NCI-H128 (cell line): ENCODE measurements around the gene FAM20B.

Experiments
- DNase-seq: peaks from one replicate; lab custom pipeline; 2025; ENCODE audit not compliant: unreplicated experiment; lab: John Stamatoyannopoulos, UW

Gene FAM20B

DNA sequence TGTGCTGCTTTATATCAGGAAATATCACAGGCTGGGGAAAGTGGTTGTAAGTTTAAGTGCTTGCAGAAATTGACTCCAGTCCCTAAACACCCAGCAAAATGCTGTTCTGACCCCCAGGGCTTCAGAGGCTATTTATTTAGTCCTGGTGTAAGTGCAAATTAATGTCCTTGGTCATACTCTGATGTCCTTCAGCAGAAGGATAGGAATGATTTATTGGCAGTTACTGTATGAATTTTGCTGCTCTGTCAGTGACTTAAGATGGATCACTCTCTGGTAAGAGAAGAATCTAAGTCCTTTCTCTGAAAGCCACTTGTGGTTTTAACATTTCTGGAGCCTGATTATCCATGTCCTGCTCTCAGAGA is 21.9 kb downstream of the FAM20B start:
- DNase-seq: no peak

DNA sequence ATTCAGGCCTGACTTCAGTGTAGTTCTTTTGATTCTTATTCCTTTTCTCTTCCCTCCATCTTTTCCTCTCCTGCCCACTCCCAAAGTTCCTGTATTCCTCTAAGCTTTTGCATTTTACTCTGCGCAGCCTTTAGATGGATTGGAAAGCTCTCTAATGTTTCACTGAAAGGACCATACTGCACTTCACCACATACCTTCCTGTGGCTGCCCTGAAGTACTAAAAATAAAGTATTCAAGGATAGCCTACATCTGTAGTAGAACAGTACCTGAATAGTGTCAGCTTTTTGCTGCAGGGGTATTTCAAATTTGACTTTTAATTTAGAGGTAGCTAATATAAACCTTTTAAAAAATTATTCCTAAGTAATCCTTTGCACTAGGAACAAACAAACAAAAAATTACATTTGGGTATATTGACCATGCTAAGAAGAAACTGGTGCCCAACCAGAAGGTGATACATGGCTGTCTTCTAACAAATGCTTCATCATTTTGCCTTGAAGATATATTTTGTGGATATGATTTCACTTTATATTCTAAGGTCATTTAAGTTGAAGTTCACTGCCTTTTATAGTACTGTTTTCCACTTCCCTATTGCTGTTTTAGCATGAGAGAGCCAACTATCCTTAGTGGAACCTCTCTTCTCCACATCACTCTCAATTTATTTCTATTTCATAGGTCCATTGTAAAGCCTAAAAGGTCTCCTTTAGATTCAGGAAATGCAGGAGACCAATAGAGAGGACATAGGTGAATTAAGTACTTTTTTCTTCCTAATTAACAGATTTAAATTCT is 22.8 kb downstream of the FAM20B start:
- no peak for DNase-seq

DNA sequence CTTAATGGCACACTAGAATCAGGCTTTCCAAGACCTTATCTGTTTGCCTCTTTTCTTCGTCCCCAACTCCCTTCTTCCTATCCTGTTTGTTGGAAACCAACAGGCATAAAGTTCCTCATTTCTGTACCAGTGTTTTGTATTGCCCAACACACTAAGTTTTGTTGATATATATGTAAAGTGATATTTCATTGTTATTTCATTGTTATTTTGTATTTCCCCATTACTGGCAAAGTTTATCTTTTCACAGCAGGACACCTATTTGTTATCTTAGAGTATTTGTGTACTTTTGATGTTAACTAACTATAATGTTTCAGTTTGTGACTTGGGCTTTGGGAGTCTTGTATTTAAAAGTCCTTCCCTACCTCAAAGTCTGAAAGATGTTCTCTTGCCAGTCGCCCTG is 27.1 kb downstream of the FAM20B start:
- DNase-seq: no peak

DNA sequence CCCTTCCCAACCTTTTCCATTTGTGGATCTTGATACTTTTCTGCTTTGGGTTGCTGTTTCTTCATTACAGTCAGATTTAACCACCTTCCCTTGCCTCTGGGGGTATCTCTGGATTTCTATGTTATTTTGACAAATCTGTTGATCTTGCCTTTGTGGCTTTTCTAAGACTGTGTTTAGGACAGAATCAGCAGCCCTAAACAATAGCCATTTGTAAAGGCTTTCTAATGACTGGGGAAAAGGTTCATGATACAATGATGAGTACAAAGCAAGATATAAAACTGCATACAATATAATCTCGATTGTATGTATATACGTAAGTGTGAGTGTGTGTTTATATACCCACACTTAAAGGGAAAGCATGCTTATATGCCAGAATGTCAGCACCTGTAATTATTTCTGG is 27.8 kb downstream of the FAM20B start:
- no peak for DNase-seq

DNA sequence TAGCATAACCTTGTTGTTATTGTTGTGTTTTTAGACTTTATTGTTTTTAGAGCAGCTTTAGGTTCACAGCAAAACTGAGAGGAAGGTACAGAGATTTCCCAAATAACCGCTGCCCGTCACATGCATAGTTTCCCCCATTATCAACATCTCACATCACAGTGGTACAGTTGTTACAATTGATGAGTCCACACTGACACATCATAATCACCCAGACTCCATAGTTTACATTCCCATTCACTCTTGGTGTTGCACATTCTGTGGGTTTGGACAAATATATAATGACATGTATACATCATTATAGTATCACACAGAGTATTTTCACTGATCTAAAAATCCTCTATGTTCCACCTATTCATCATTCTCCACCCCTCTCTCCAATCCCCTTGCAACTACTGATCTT is 30.2 kb downstream of the FAM20B start:
- DNase-seq: no peak

DNA sequence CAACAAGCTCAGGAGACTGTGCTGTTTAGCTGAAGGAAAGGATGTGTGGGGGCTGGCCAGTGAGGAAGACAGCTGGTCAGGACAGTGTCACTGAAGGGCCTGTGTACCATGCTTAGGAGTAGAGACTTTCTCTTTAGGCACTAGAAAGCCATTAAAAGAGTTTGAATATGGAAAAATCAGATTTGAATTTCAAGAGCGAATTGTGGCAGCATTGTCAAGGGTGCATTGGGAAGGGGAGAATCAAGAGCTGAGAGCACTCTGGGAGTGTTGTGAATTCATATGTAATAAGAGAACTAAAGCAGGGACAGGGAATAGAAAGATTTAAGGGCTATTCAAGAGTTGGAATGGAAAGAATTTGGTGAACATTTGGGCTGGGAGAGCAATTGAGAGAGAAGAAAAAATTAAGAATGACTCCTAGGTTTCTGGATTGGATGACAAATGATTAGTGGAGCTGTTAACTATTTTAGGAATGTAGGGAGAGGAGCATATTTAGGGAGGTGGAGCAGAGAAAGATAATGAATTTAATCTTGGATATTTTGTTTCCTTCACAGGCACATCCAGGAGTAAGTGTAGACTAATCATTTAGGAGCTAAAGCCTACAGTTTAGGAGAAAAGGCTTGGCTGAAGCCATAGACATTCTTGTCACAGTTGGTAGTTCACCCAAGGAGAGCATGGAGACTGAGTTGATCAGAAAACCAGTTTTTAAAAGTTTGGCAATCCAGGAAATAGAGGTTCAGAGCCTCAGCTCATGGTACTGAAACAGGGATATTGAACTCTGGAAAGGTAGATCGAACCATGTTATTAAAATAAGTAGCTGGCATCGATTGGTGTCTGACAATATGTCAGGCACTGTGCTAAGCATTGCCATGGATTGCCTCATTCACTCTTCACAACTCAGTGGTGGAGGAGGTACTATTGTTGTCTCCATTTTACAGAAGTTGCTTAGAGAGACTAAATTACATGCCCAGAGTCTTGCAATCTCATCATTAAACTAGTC is 33.1 kb downstream of the FAM20B start:
- no peak for DNase-seq

DNA sequence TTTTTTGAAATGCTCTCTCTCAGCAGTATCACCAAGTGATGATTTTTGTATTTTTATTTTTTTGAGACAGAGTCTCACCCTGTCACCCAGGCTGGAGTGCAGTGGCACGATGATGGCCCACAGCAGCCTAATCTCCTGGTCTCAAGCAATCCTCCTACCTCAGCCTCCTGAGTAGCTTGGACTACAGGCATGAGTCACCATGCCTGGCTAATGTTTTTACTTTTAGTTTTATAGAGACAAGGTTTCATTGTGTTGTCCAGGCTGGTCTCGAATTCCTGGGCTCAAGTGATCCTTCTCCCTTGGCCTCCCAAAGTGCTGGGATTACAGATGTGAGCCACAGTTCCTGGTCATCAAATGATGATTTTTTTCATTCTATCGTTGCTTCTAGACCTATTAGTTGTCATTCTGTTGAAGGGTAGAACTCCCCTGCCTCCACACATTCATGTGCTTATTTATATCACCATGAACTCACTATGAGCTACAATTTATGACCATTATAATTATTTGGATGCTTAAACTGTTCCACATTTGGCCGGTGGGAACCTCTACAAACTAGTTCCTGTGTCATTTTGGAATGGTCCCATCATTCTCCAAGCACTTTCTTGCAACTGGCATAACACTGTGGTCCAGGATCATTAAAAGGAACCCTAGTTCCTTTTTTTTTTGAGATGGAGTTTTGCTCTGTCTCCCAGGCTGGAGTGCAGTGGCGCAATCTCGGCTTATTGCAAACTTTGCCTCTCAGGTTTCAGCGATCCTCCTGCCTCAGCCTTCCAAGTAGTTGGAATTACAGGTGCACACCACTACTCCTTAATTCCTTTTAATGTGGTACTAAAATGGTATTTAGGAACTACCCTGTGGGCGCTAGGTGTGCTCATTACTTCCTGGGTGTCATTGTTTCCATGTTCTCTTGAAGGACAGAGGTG is 35.9 kb downstream of the FAM20B start:
- DNase-seq: no peak

DNA sequence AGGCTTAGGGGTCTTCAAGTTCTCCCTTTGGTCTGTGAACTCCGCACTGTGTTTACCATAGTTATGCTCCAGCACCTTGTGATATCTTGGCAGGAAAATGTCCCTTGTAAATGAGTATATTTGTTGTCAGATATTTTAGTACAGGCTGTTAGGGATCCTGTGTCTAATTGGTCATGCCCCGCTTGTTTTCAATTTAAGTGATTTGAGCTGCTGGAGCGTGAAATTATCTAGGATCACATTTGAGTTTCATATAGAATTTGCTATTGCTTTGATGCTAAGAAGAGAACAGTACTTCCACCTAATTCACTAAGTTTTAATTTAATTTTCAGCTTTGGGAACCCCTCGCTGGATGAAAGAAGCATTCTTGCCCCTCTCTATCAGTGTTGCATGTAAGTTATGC is 40.8 kb downstream of the FAM20B start:
- DNase-seq: no peak

DNA sequence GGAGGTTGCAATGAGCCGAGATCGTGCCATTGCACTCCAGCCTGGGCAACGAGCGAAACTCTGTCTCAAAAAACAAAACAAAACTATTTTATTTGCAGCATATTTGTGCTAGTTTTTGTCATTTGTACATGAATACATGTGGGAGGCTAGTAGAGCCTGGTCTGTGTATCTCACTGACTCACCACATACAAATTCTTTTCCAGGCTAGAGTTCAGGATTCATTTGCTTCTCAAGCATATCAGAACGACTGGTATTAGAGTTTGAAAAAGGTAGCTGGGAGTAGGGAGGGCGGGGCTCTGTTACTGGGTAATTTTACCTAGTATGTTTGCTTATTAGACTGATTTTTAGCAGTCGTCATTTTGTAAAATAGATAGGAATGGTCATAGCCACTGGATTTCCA is 51.7 kb downstream of the FAM20B start:
- DNase-seq: no peak

DNA sequence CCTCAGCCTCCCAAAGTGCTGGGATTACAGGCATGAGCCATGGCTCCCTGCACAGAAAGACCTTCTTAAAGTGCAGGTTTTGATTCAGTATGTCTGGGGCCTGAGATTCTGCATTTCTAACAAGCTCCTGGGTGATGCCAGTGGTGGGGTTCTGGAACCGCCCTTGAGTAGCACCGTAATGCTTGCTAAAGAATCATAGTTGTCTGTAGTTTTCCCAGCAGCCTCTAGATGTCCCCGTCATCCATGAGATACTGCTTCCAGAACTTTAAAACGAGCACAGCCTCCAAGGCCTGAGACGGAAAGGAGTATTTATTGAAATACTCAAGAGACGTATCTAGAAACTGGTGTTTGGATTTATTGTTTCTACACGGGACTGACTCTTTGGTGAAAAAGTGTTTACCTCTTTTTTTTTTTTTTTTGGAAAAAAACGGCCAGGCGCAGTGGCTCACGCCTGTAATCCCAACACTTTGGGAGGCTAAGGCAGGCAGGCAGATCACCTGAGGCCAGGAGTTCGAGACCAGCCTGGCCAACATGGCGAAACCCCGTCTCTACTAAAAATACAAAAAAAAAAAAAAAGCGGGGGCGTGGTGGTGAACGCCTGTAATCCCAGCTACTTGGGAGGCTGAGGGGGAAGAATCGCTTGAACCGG is 53.5 kb downstream of the FAM20B start:
- DNase-seq: peak; percentile 60

DNA sequence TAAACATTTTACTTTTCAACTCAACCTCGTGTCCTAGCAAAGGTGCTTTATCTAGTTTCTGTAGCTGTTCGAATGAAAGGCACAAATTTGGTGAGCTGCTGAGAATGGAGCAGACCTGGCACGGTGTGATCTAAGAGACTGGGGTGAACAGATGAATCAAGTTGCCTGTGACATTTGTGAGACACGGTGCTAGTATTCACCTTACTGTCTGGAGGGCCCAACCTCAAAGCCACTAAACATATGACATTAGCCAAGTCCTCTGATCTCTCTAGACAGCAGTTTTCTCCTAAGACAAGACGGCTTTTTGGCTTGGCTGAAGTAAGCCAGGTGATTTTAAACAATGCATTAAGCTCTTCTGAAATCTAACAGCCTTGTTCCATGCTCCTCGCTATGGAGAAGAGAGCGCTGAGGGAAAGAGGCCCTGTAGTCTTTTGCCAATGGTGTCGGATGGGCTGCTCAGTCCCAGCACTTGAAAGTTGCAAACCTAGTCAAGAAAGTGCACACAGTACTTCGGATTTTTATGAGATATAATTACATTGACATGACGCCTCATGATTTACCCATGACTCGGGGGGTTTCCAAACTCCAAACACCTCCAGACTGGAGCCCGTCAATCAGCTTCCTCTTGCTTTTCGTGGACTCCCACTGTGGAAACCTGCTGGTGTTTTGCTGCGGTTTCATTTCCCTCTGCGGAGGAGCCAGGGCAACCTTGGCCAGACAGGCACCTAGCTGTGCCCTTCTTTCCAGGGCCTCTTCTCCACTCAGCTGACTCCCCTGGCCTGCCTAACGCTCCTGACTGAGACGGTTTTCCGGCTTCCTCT is 55.4 kb downstream of the FAM20B start:
- no peak for DNase-seq

DNA sequence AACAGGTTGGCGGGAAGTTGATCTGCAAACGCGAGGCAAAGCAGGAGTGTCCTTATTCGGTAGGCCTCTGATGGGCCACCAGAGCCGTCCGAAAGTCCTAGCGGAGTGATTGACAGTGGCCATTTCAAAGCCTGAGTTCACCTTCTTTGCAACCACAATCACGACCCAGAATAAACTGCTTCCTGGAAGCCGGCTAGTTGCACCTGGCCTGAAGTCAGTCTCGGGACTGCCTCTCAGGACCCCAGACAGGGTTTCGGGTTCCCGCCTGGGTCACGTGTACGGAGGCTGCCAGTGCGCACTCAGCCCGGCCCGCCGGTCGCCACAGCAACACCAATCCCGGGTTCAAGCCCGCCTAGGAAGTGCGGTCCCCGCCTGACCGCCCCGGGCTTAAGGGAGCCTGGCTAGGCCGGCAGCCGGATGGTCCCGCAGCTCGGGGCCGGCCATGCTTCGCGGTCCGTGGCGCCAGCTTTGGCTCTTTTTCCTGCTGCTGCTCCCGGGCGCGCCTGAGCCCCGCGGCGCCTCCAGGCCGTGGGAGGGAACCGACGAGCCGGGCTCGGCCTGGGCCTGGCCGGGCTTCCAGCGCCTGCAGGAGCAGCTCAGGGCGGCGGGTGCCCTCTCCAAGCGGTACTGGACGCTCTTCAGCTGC is 56.1 kb downstream of the FAM20B start, which contains the start of gene TOR3A:
TSS of gene TOR3A (plus strand) at position 384 of the 646 bp plus-strand sequence. CDS start at position 443, 59 bp downstream.
- DNase-seq: peak; percentile 77

DNA sequence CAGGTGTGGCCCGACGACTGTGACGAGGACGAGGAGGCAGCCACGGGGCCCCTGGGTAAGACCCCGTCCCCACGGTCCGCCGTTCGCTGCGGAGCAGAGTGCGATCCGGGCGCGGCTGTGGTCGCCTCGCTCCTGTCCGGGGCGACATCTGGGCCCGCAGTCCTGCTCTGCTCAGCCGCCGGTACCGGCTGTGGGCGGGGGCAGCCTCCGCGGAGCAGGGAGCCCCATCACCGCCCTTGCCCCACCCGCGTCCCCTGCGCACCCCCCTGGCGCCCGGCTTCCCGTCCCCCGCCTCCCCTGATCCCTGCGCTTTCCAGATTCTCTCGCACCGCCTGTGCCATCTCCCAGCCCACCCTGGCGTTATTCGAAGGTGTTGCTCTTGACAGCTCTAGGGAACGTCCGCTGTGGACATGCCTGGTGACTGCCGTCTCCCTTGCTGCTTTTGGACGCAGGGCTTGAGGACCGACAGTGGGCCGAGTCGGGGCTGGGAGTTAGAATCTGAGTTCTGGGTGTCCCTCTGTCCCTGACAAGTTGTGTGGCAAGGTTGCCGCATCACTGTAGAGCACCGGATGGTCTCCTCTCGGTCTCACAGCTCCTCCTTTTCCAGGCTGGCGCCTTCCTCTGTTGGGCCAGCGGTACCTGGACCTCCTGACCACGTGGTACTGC is 56.8 kb downstream of the FAM20B start:
- no peak for DNase-seq

DNA sequence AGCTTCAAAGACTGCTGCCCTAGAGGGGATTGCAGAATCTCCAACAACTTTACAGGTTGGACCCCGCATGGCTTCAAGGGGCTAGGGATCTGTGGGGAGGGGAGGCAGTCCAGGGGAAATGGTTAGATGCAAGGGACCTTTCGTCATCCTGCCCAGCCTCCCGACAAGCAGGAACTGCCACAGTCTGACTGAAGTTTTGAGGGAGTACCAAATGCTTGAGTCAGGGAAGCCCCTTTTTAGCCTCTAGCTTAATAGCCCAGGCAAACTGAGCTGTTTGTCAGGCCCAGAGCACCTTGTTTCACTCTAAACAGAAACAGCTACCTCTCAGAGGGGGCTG is 57.3 kb downstream of the FAM20B start:
- DNase-seq: no peak

DNA sequence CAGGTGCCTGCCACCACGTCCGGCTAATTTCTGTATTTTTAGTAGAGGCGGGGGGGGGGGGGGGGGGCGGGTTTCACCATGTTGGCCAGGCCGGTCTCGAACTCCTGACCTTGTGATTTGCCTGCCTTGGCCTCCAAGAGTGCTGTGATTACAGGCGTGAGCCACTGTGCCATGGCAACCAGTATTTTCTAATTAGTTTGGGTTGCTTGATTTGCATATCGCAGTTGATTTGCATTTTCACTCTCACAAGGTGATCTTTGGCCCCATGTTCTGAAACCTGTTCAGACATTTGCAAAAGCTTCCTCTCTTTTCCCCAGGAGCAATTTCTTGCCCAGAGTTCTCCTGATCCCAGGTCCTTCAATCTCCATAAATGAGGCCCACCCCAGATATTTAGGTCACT is 57.8 kb downstream of the FAM20B start:
- DNase-seq: no peak

DNA sequence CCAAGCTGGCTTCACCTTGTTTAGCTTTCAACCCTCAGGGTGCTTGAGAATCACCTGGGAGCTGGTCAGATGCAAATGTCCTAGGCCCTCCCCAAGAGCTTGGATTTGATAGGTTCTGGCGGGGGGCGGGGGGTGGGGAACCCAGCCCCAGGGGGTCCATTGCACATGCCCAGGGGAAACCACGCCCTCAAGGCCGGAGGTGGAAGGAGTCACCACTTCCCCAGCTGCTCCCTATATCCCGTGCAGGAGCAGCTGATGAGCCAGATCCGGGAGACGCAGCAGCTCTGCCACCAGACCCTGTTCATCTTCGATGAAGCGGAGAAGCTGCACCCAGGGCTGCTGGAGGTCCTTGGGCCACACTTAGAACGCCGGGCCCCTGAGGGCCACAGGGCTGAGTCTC is 62.0 kb downstream of the FAM20B start:
- DNase-seq: no peak

DNA sequence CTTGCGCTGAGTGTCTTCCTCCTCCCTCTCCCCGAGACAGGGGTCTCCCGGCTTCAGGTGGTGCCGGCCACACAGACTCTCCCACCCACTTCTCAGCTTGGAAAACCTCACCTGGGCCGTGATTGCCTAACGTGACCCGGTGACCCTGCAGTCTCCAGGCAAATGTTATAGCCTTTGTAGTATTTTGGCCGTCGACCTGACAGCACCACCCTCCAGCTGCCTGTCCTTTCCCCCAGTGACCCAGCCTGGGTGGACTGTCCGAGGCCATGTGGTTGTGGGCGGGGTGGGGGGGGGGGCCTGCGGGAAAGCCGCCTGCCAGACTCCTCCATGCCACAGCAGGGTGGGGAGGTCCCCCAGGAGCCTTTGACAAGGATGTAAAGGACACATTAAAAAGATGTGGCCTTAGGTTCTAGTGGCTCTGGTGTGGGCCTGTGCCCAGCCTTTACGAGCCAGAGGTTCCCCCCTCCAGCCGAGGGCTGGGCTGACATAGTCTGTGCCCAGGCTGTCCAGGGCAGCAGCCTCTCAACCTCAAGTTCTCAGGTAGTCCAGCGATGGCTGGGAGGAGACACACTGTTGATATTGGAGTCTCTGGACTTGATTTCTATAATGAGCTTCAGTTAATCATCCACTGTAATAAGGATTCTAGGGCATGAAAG is 64.3 kb downstream of the FAM20B start:
- DNase-seq: no peak

DNA sequence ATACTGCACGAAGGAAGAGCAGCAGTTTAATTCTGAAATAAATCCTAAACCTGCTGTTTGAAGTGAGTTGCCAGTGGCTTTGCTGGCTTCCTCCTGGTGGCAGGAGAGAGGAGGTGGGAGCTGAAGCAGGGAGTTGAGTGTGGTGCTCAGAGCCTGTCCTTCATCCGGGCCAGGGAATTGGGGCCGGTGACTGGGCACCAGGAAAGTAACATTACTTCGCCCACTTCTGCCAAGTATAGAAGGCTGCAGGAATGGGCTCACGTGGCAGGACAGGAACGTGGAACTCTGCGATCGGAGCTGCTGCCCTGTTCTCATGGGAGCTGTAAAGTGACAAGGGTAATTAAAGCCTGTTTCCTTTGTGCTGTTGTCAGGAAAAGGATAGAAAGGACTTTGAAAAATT is 64.8 kb downstream of the FAM20B start:
- no peak for DNase-seq
